HG02970 (cell line): ENCODE data around the gene OPRM1.
"Not testable (repeated sequence)": the region's sequence is repeated elsewhere in the genome, so short reads cannot be mapped to it uniquely, and the experiment has no call there.

Experiments used
- ATAC-seq: cut with Tn5 transposase; IDR thresholded peaks from one replicate; pipeline ENCODE4 v1.9.1; 2021; ENCODE audit warnings: mild to moderate bottlenecking, moderate library complexity, moderate number of reproducible peaks; ENCODE audit not compliant: unreplicated experiment, low FRiP score

The OPRM1 gene

GRCh38 chr6:154201688-154202087 is 162.6 kb downstream of the OPRM1 start:
- ATAC-seq = not testable (repeated sequence)

GRCh38 chr6:154202339-154202738 is 163.3 kb downstream of the OPRM1 start:
- ATAC-seq = no peak

GRCh38 chr6:154202958-154203357 is 163.9 kb downstream of the OPRM1 start:
- ATAC-seq = no peak

- ATAC-seq = no peak
These were observed 167.1 kb downstream of the OPRM1 start for GRCh38 chr6:154206141-154206540.

GRCh38 chr6:154206996-154207395 is 168.0 kb downstream of the OPRM1 start:
- no peak for ATAC-seq

- ATAC-seq = no peak
These were observed 170.5 kb downstream of the OPRM1 start for GRCh38 chr6:154209555-154209954.

GRCh38 chr6:154210678-154211077 is 171.6 kb downstream of the OPRM1 start:
- no peak for ATAC-seq

GRCh38 chr6:154213782-154214181 is 174.7 kb downstream of the OPRM1 start:
- no peak for ATAC-seq

GRCh38 chr6:154218301-154218700 is 179.3 kb downstream of the OPRM1 start:
- ATAC-seq = no peak

GRCh38 chr6:154218787-154219186 is 179.7 kb downstream of the OPRM1 start:
- no peak for ATAC-seq

- ATAC-seq = no peak
These were observed 180.2 kb downstream of the OPRM1 start for GRCh38 chr6:154219250-154219649.

GRCh38 chr6:154222716-154223115 is 183.7 kb downstream of the OPRM1 start:
- no peak for ATAC-seq

GRCh38 chr6:154223296-154223695 is 184.3 kb downstream of the OPRM1 start:
- ATAC-seq = no peak

- ATAC-seq = no peak
These were observed 187.4 kb downstream of the OPRM1 start for GRCh38 chr6:154226461-154226860.

- ATAC-seq = no peak
These were observed 189.0 kb downstream of the OPRM1 start for GRCh38 chr6:154227862-154228520.

GRCh38 chr6:154228521-154228905 is 189.5 kb downstream of the OPRM1 start:
- no peak for ATAC-seq

- peak; percentile 53 for ATAC-seq
These were observed 190.7 kb downstream of the OPRM1 start for GRCh38 chr6:154229786-154230185.

- ATAC-seq = no peak
These were observed 191.4 kb downstream of the OPRM1 start for GRCh38 chr6:154230393-154230792.

- ATAC-seq = no peak
These were observed 192.0 kb downstream of the OPRM1 start for GRCh38 chr6:154230910-154231595.

- ATAC-seq = no peak
These were observed 193.2 kb downstream of the OPRM1 start for GRCh38 chr6:154232013-154232910.

- ATAC-seq = no peak
These were observed 194.3 kb downstream of the OPRM1 start for GRCh38 chr6:154233383-154233782.
